HG03280 (cell line): ENCODE data around the gene DAPK1.

ENCODE experiments used
- ATAC-seq: cut with Tn5 transposase; IDR thresholded peaks from one replicate; pipeline ENCODE4 v1.9.1; 2021; ENCODE audit warnings: mild to moderate bottlenecking, moderate library complexity; ENCODE audit not compliant: unreplicated experiment

The DAPK1 gene

GRCh38 chr9:87587864-87588263 is 90.2 kb downstream of the DAPK1 start:
- ATAC-seq, result no peak

GRCh38 chr9:87588339-87588738 is 90.7 kb downstream of the DAPK1 start:
- ATAC-seq, result no peak

DNA sequence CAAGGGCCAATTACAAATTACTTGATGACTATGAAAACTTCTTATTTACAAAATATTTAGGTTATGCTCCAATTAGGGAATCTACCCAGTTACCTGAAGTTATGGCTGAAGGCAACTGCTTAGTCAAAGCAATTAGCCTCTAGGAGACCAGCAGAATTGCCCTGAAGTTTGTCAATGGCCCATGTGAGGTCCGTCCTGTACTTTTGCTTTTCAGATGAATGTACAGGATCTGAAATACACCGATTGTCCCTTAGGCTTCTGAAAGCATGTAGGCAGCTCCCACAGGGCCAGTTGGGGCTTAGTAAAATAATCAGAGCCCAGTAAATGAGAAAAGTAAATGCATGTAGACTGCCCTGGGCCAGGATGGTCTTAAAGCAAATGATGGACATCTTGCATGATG is 93.3 kb downstream of the DAPK1 start:
- no peak for ATAC-seq

DNA sequence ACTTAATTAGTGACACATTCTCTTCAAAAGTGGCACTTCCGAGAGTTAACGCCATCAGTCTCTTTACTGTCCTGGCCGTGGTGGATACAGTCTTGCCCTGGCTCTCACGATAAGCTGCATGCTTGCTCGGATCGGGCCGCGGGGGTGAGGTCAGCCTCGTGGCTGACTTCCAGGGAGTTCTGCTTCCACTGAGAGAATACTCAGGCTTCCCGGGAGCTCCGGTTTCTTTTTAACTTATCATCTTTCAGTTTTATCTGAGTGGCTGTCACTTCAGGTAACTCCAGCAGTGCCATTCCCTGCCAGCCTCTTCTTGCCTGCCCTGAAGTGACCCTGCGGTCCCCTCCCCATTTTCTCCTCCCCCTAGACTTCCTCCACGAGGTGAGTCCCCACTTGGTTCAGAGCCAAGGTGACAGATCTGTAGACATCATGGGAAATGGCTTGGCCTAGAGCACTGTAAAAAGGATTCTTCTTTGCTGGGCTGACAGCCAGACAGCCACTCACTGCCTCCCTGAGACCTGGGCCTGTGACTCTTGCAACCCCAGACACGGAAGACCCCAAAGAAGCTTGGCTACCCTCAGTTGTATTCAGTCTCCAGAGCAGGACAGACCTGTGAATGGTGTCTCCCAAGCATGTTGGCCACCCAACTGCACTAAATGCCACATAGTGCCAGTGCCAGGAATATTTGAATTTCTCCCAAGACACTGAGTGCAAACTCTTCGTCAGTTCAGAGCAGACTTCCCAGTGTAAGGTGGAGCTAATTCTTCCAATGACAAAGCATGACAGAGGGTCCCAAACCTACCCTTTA is 95.1 kb downstream of the DAPK1 start:
- ATAC-seq, result no peak

- no peak for ATAC-seq
Observed at GRCh38 chr9:87593359-87593980, 95.8 kb downstream of the DAPK1 start.

GRCh38 chr9:87594194-87594593 is 96.5 kb downstream of the DAPK1 start:
- no peak for ATAC-seq

- no peak for ATAC-seq
Observed at GRCh38 chr9:87594662-87595061, 97.0 kb downstream of the DAPK1 start.

DNA sequence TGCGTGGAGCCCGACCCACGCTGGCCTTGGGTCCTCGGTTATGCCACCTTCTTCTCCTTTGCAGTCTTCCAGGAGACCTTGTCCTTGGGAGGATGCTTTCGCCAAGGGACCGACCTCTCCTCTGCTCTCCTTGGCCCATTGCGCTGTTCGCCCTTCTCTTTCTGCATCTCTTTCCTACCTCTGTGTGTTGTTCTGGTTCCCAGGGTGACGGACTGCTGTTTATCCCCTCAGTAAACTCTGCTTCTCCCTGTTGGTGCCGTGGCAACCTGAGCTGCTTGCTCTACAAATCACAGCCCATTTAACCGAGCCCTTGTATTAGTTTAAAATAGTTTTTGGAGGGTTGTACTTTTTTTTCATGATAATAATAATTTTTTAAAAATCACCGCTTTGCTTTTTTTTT is 97.9 kb downstream of the DAPK1 start:
- no peak for ATAC-seq

- no peak for ATAC-seq
Observed at GRCh38 chr9:87596862-87597261, 99.2 kb downstream of the DAPK1 start.

GRCh38 chr9:87597710-87598443 is 100.2 kb downstream of the DAPK1 start:
- ATAC-seq, result no peak

GRCh38 chr9:87599901-87600610 is 102.4 kb downstream of the DAPK1 start:
- ATAC-seq, result no peak

DNA sequence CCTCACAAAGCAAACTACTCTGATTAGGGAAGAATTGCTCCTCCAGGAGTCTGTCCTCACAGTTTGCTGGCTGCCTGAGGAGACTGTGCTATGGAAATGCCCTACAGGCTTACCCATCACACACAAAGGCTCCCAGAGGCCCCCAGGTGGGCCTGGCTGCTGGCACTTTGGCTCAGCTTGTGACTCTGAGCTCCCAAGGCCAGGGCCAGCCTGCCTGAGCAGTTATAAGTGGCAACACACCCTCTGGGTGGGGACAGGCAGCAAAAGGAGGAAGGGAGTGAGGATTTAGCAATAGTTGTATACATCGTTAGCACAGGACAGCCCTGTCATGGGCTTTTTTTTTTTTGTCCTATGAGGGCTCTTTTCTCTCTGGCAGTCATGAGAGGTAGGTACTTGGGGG is 103.5 kb downstream of the DAPK1 start:
- ATAC-seq, result no peak

- no peak for ATAC-seq
Observed at GRCh38 chr9:87601595-87601994, 103.9 kb downstream of the DAPK1 start.

GRCh38 chr9:87602933-87603643 is 105.4 kb downstream of the DAPK1 start:
- no peak for ATAC-seq

- no peak for ATAC-seq
Observed at GRCh38 chr9:87603854-87604490, 106.3 kb downstream of the DAPK1 start.

GRCh38 chr9:87604886-87605588 is 107.4 kb downstream of the DAPK1 start:
- ATAC-seq, result no peak

DNA sequence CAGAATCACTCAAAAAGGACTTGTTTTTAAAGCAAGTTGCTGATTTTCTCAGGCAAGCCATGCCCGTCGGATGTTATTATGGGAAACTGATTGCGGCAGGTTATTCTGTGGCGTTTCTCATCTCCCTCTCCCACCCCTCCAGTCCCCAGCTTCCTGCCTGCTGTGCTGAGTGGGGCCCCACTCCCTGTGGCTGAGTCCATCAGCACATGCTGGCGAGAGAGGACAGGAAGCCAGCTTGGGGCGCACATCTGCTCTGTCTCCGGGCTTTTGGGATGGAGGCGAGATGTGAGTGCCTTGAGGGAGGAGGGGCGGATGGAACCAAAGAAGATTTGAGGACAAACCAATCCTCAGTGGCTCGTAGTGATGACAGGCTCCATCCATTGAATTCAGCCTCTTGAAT is 108.0 kb downstream of the DAPK1 start:
- no peak for ATAC-seq

DNA sequence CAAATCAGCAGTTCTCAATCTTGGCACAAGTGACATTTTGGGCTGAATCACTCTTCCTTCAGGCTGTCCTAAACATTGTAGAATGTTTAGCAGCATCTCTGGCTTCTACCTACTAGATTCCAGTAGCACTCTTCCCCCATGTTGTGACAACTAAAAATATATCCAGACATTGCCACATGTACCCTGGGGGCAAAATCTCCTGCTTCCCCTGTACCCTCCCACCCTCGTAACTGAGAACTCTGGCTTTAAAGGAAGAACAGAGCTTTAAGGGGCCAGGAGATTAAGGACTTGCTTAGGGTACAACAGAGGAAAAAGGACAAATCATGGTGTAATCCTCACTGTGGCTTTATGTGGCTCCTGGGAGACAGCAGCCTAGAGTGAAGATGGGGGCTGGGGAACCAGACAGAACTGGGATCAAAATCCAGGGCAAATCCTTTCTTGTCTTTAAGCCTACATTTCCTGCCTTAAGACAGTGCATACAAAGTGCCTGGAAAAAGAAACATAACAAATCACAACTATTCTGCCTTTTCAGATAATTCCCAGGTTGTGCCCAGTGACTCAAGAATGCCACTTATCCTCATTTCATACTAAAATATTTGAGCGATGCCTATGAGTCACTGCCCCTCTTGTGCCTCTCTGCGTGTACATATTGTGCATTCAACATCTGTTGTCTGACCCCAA is 109.3 kb downstream of the DAPK1 start:
- ATAC-seq, result no peak

DNA sequence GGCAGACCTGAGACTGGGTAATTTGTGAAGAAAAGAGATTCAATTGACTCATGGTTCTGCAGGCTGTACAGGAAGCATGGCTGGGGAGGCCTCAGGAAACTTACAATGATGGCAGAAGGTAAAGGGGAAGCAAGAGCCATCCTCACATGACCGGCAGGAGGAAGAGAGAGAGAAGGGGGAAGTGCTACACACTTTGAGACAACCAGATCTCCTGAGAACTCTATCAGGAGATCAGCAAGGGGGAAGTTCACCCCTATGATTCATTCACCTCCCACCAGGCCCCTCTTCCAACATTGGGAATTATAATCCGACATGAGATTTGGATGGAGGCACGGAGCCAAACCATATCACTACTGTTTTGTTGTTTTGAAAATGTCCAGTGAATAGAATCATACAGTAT is 110.2 kb downstream of the DAPK1 start:
- no peak for ATAC-seq
